Smooth muscle cell of bladder (primary cell): ENCODE results near the gene TLR8. TPM values are rescaled to one million over a fixed set of nuclear protein-coding genes. Genes with fewer than 3 reads are reported as not detected.

Experiments used
- total RNA-seq: library from RNA; depleted of rRNA; stranded (reverse); fragments of >200 nt; gene quantifications from 2 replicates; pipeline ENCODE4 v1.2.3, GENCODE V29; 2014

The TLR8 gene
- not detected in 2 replicates for total RNA-seq

DNA sequence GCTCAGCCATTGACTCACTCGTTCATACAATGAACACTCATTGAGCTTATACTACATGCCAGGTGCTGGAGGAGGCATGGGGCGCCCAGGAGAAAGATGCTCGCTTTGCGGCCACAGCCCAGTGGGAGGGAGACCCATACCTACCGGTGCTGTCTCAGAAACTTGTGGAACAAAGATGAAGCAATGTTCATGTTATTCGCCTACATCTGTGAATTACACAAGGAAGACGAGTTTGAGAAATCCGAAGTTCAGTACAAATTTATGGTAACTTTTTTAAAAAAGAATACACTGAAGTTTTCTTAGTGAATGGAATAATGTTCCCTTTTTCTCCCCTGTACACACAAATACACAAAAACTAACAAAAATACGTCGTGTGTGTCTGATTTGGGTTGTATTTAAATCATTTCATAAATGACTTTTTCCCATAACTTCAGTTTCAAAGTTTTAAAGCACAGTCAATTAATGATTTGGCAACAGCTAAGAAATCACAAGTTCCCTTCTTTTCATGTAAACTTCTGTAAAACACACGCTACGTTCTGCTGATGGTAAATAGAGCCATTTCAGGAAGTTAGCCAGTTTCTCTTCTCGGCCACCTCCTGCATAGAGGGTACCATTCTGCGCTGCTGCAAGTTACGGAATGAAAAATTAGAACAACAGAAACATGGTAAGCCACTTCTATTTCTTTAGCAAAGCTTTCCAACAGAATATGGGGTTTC, at the start of gene TLR8:
Gene TLR8 (plus strand): TSS at position 575 of the 716 bp plus-strand sequence. CDS start 87 bp downstream, at position 662.

DNA sequence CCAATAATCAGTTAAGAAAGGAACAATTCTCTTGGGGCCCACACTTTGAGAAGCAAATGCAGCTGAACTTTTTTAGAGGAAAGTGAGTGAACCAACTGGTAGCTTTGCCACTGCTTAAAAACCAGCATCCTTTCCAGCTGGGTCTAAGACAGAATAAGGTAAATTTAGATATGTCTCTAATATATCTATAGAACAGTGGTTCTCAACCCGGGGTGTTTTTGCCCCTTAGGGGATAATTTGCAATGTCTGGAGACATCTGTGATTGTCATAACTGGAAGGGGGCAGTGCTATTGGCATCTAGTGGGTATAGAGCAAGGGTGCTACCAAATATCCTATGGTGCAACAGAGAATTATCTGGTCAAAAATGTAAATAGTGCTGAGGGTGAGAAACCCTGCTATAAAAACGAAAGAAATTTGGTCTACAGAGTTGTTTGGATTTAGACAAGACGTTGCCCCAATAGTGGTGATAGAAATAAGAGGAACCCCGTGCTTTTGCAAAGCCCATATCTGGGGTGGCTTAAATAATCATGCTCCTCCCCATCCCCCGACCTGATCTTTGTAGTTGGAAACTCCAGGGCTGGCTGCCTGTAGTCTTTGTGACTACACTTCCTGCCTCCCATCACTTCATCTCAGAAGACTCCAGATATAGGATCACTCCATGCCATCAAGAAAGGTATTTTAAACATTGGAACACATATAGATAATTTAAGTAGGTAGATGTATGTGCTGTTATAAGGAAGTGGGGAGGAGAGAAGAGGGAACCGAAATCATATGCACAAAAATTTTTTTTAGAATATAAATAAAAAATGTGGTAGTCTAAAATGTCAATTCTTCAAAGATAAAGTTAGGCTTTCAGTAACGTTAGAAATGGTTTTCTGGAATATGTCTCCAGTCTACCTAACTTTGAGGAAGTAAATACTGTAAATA, 39.7 kb upstream of the TLR8 start, which contains the start of gene TLR7:
Gene TLR7 (plus strand): TSS at position 622 of the 927 bp plus-strand sequence. CDS start 507 bp downstream, outside the sequence.

Other genes starting within 250 kb of the TLR8 start
- 24.5 and 35.6 TPM in 2 replicates for gene PRPS2, start 115.2 kb upstream of the TLR8 start, total RNA-seq
- gene TLR7, start 39.5 kb upstream of the TLR8 start, total RNA-seq = not detected in 2 replicates
- gene TMSB4X, start 68.5 kb downstream of the TLR8 start, total RNA-seq = 10,963 and 11,105 TPM in 2 replicates
- under 0.01 and 0.18 TPM in 2 replicates for gene FAM9C, start 138.0 kb downstream of the TLR8 start, total RNA-seq